Measurements from ENCODE around the gene SLC25A47.

Gene SLC25A47

GRCh38 chr14:100371773-100372172, 48.6 kb downstream of the SLC25A47 start:
- in situ Hi-C loops (cut with HindIII; ENCODE audit: low sequenced_read_pairs) = no loop called here

- in situ Hi-C loops (cut with HindIII; ENCODE audit: low sequenced_read_pairs) = no loop called here
Measured at GRCh38 chr14:100372357-100373048, 49.4 kb downstream of the SLC25A47 start.

- in situ Hi-C loops (cut with HindIII; ENCODE audit: low sequenced_read_pairs) = no loop called here
Measured at GRCh38 chr14:100374270-100374669, 51.1 kb downstream of the SLC25A47 start.

GRCh38 chr14:100374876-100375265, 51.7 kb downstream of the SLC25A47 start:
- in situ Hi-C loops (cut with HindIII; ENCODE audit: low sequenced_read_pairs) = no loop called here

- in situ Hi-C loops (cut with HindIII; ENCODE audit: low sequenced_read_pairs) = no loop called here
Measured at GRCh38 chr14:100375266-100375962, 52.3 kb downstream of the SLC25A47 start.

GRCh38 chr14:100375963-100376735, 53.0 kb downstream of the SLC25A47 start, which contains the start of gene WDR25:
TSS of gene WDR25 (plus strand) at chr14:100376485.
- in situ Hi-C loops (cut with HindIII; ENCODE audit: low sequenced_read_pairs) = no loop called here

- in situ Hi-C loops (cut with HindIII; ENCODE audit: low sequenced_read_pairs) = no loop called here
Measured at GRCh38 chr14:100376751-100377171, 53.6 kb downstream of the SLC25A47 start.

Data from endothelial cell of hepatic sinusoid (primary cell).